Frontal cortex (tissue), 4 donors: ENCODE measurements around the gene DDX3X. TPM values are rescaled to one million over a fixed set of nuclear protein-coding genes. Genes with fewer than 3 reads are reported as not detected.
"Not testable (repeated sequence)": the region's sequence is repeated elsewhere in the genome, so short reads cannot be mapped to it uniquely, and the experiment has no call there.

Experiments used
- DNase-seq, 2 donors: peaks; one replicate each; pipeline ENCODE4 v3.0.0; 2012; ENCODE audit warnings: low spot score in 2 of 2
- FAIRE-seq: peaks from 2 replicates; lab custom pipeline; 2012; peaks lifted over from hg19 to GRCh38; lab: Jason Lieb, UNC
- total RNA-seq: library from RNA; depleted of rRNA; stranded (reverse); fragments of >200 nt; gene quantifications from one replicate; pipeline ENCODE4 v1.2.3, GENCODE V29; 2014
- donor health status: control.
- donor health status: control.
- donor health status: control.

DDX3X gene
- total RNA-seq, 1 donor from 2014 or later = 208 TPM

- FAIRE-seq (no peak), DNase-seq (no peak)
Observed at GRCh38 chrX:41352329-41352838, 18.4 kb downstream of the DDX3X start.

GRCh38 chrX:41353985-41354384 lies 20.0 kb downstream of the DDX3X start:
- no peak for FAIRE-seq

GRCh38 chrX:41369152-41369551 lies 35.2 kb downstream of the DDX3X start:
- FAIRE-seq = no peak
- DNase-seq = no peak

More at GRCh38 chrX:41353985-41354384, 20.0 kb downstream of the DDX3X start:
- DNase-seq = no peak

GRCh38 chrX:41371575-41371974 lies 37.6 kb downstream of the DDX3X start:
- not testable (repeated sequence) for FAIRE-seq

GRCh38 chrX:41373989-41374606 lies 40.1 kb downstream of the DDX3X start:
- FAIRE-seq = no peak
- DNase-seq = no peak

More at GRCh38 chrX:41371575-41371974, 37.6 kb downstream of the DDX3X start:
- DNase-seq = not testable (repeated sequence)

GRCh38 chrX:41377624-41378023 lies 43.7 kb downstream of the DDX3X start:
- no peak for DNase-seq
- no peak for FAIRE-seq

- no peak for DNase-seq
- FAIRE-seq = no peak
Observed at GRCh38 chrX:41381685-41382084, 47.7 kb downstream of the DDX3X start.

GRCh38 chrX:41382714-41383645 lies 49.0 kb downstream of the DDX3X start:
- DNase-seq (no peak), FAIRE-seq (no peak)

- FAIRE-seq = no peak
Observed at GRCh38 chrX:41384051-41384705, 50.2 kb downstream of the DDX3X start.

GRCh38 chrX:41386222-41386990 lies 52.4 kb downstream of the DDX3X start:
- no peak for DNase-seq
- no peak for FAIRE-seq

More at GRCh38 chrX:41384051-41384705, 50.2 kb downstream of the DDX3X start:
- DNase-seq = no peak

- DNase-seq (no peak), FAIRE-seq (no peak)
Observed at GRCh38 chrX:41388543-41388942, 54.6 kb downstream of the DDX3X start.

- FAIRE-seq (no peak), DNase-seq (no peak)
Observed at GRCh38 chrX:41389311-41389888, 55.4 kb downstream of the DDX3X start.

- not testable (repeated sequence) for FAIRE-seq, DNase-seq
Observed at GRCh38 chrX:41390576-41390975, 56.6 kb downstream of the DDX3X start.

- no peak for FAIRE-seq
Observed at GRCh38 chrX:41391606-41392005, 57.6 kb downstream of the DDX3X start.

GRCh38 chrX:41394293-41394692 lies 60.3 kb downstream of the DDX3X start:
- DNase-seq = no peak
- FAIRE-seq = no peak

More at GRCh38 chrX:41391606-41392005, 57.6 kb downstream of the DDX3X start:
- DNase-seq = no peak

GRCh38 chrX:41397219-41397618 lies 63.3 kb downstream of the DDX3X start:
- DNase-seq (no peak), FAIRE-seq (no peak)

GRCh38 chrX:41397768-41398167 lies 63.8 kb downstream of the DDX3X start:
- DNase-seq (no peak), FAIRE-seq (no peak)

- DNase-seq, FAIRE-seq: not testable (repeated sequence)
Observed at GRCh38 chrX:41402556-41402955, 68.6 kb downstream of the DDX3X start.

GRCh38 chrX:41405551-41405950 lies 71.6 kb downstream of the DDX3X start:
- FAIRE-seq = no peak
- DNase-seq = no peak
